Colonic mucosa (tissue), 4 donors: ENCODE results near the gene RSKR. TPM values are rescaled to one million over a fixed set of nuclear protein-coding genes. Genes with fewer than 3 reads are reported as not detected.
"Not testable (repeated sequence)": the region's sequence is repeated elsewhere in the genome, so short reads cannot be mapped to it uniquely, and the experiment has no call there.

Experiments used
- DNase-seq: peaks from one replicate; pipeline ENCODE4 v3.0.0-alpha.2; 2020
- H3K27ac ChIP-seq: fragments of 200-600 bp; one replicate; pipeline ENCODE4 v1.8.0; 2021
- H3K27me3 ChIP-seq: fragments of 200-600 bp; one replicate; pipeline ENCODE4 v1.8.0; 2021
- H3K36me3 ChIP-seq: fragments of 200-600 bp; one replicate; pipeline ENCODE4 v1.8.0; 2021
- H3K4me1 ChIP-seq: fragments of 200-600 bp; one replicate; pipeline ENCODE4 v1.8.0; 2021; ENCODE audit warnings: mild to moderate bottlenecking
- H3K4me3 ChIP-seq: fragments of 200-600 bp; one replicate; pipeline ENCODE4 v1.8.0; 2021
- H3K9ac ChIP-seq, 2 donors: one replicate each; pipeline ENCODE4 v1.7.0; 2013; ENCODE audit warnings: control low read depth in 2 of 2, low read depth in 2 of 2, low read length in 2 of 2
- H3K9me3 ChIP-seq: fragments of 200-600 bp; one replicate; pipeline ENCODE4 v1.8.0; 2021
- intact Hi-C: fragments of 100-400 bp; cut with DNase I; formaldehyde crosslinking; loops from one replicate; pipeline ENCODE4 v1.14.1; 2022
- total RNA-seq, 2 donors: library from RNA; stranded (reverse); fragmentation: NEBNext Ultra II Directional in 1 of 2; extraction: Animal tissue kit (Norgen Biotek cat#: 25700) in 1 of 2; gene quantifications; one replicate each; pipeline ENCODE4 v1.2.1, GENCODE V29; 2021
- TF ChIP-seq, protein P1 (sequence below): fragments of 200-600 bp; IDR thresholded peaks from one replicate; pipeline ENCODE4 v1.8.0; 2022; ENCODE audit warnings: antibody characterized with exemption, mild to moderate bottlenecking
- donor health status: healthy.
- donor health status: DM: no; HTN: no; CAD: no.
- donor health status: DM: no; HTN: no; CAD: no.

The RSKR gene, protein sequence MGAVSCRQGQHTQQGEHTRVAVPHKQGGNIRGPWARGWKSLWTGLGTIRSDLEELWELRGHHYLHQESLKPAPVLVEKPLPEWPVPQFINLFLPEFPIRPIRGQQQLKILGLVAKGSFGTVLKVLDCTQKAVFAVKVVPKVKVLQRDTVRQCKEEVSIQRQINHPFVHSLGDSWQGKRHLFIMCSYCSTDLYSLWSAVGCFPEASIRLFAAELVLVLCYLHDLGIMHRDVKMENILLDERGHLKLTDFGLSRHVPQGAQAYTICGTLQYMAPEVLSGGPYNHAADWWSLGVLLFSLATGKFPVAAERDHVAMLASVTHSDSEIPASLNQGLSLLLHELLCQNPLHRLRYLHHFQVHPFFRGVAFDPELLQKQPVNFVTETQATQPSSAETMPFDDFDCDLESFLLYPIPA
- 10 to 100 TPM in 1 of 2 donors, 1 to 10 TPM in 1; 3.2 to 16.2 TPM for total RNA-seq

DNA sequence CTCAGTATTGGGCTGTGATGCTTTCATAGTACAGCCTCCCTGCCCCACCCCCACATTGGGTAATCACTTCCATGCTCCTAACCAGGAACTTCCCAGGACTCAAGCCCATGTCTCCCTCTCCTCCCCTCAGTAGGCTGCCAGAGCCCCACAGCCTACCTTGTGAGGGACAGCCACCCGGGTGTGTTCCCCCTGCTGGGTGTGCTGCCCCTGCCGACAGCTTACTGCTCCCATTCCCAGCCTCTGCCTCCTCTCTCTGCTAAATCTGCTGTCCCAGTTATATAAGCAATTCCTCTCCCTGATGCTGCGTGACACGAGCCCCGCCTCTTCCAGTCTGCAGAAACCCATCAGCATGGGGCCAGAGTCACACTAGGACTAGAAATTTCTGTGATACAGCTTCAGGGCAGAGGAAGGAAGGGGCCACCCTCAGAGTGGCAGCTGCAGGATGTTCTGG is at the start of gene RSKR:
RSKR (minus strand) TSS at position 255 of the 451 bp plus-strand sequence; CDS start at position 231, 24 bp downstream.
- H3K9me3 ChIP-seq, result no peaks in the 10 kb centered on the region
- intact Hi-C loops, result loop anchor here (2.0 to 5.0 kb wide), 2 partner anchors 65 to 117 kb away; no protein-coding TSS in a partner anchor
- H3K4me3 ChIP-seq, result no peak within 1 kb of the TSS
- H3K9ac ChIP-seq, result no peak within 1 kb of the TSS
- H3K36me3 ChIP-seq, result peaks cover 22% of the 10 kb centered on the region
- H3K27ac ChIP-seq, result no peak within 1 kb of the TSS
- H3K4me1 ChIP-seq, result no peaks in the 10 kb centered on the region
- DNase-seq, result no peak
- TF ChIP-seq, protein P1, sequence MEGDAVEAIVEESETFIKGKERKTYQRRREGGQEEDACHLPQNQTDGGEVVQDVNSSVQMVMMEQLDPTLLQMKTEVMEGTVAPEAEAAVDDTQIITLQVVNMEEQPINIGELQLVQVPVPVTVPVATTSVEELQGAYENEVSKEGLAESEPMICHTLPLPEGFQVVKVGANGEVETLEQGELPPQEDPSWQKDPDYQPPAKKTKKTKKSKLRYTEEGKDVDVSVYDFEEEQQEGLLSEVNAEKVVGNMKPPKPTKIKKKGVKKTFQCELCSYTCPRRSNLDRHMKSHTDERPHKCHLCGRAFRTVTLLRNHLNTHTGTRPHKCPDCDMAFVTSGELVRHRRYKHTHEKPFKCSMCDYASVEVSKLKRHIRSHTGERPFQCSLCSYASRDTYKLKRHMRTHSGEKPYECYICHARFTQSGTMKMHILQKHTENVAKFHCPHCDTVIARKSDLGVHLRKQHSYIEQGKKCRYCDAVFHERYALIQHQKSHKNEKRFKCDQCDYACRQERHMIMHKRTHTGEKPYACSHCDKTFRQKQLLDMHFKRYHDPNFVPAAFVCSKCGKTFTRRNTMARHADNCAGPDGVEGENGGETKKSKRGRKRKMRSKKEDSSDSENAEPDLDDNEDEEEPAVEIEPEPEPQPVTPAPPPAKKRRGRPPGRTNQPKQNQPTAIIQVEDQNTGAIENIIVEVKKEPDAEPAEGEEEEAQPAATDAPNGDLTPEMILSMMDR, result no peak
- H3K27me3 ChIP-seq, result no peaks in the 10 kb centered on the region

DNA sequence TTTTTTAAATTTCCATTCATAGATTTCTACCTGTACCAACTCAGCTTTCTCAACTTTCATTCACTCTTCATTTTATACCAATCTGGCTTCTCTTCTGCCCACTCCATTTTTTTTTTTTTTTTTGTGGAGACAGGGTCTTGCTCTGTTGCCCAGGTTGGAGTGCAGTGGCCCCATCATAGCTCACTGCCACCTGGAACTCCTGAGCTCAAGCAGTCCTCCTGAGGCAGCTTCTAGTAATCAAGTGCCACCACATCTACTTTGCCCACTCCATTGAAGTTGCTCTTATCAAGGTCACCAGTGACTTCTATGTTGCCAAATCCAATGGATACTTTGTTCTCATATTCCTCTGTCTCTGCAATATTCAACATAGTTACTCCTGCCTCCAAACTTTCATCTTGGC is 49.7 kb upstream of the RSKR start:
- intact Hi-C loops, result no loop called here

DNA sequence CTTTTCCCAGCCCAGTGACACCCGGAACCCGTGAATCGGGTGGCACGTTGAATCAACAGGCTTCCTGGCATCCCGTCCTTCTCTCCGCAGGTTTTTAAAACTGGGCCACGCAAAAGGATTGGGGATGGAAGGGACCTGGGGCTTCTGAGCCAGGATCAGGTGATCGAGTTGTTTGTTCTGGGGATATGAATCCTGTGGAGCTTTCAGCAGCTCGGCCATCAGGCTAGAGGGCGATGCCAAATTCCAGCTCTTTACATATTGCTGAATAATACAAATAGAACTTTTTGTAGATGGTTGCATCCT is 48.5 kb upstream of the RSKR start:
- no peaks in the 10 kb centered on the region for H3K36me3 ChIP-seq
- TF ChIP-seq, protein P1, result no peak
- intact Hi-C loops, result no loop called here
- H3K9ac ChIP-seq, result peak overlapping the region; percentile 89 to 93
- no peaks in the 10 kb centered on the region for H3K27me3 ChIP-seq
- H3K4me3 ChIP-seq, result peak overlapping the region; percentile 89
- peak overlapping the region; percentile 93 for H3K27ac ChIP-seq
- H3K4me1 ChIP-seq, result peaks cover 11% of the 10 kb centered on the region
- no peaks in the 10 kb centered on the region for H3K9me3 ChIP-seq
- no peak for DNase-seq

More for the DNA sequence above, 49.7 kb upstream of the RSKR start:
- Histone ChIP-seq H3K27me3 (no peaks in the 10 kb centered on the region), H3K36me3 (no peaks in the 10 kb centered on the region), H3K27ac (no peak overlapping the region), H3K9me3 (no peaks in the 10 kb centered on the region), H3K4me3 (no peak overlapping the region), H3K9ac (no peak overlapping the region), H3K4me1 (peaks cover 11% of the 10 kb centered on the region)
- DNase-seq, result no peak
- TF ChIP-seq, protein P1, result no peak

DNA sequence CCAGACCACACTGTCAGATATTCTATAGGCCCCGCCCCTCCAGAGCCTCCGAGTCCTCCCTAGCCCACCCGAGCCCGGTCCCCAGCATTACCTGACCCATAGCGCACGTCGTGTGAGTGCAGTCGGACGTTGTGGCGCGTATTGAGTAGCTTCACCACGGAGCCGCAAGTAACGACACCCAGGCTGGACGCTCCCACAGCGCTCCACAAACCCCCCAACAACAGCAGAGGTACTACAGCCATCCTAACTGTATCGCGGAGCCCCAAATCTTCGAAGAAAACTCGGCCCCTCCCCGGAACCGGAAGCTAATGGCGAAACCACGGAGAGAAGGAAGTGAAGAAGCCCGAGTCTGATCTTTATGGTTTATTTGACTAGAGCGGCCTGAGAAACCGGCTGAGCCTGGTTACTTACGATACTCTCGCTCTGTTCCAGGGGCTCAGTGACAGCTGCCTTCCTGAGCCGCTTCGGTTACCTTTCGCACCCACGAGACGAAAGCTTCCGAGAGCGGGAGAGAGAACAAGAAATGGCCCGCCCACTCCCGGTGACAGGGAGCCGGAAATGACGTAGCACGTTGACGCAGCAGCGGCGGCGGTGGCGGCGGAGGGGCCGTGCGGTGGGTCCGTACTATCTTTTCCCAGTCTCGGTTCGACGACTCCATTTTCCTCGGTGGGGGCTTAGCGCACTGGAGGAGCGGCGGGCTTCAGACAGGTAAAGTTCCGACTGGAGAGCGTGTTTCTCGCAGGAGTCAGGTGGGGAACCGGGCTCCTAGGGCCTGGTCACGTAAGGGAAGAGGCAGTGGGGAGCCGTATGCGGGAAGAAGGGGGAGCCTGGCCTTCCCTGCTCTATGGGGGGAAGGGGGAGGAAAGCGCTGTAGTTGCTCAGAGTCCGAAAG is 47.9 kb upstream of the RSKR start, which contains the start of the genes SDF2 and SUPT6H:
SDF2 (minus strand) TSS at position 272 of the 892 bp plus-strand sequence; CDS start at position 242, 30 bp downstream.
SUPT6H (plus strand) TSS at position 571 of the 892 bp plus-strand sequence. CDS start 11,197 bp downstream, outside the sequence.
- Histone ChIP-seq H3K27me3 (no peaks in the 10 kb centered on the region), H3K27ac (peak within 1 kb of the TSS; percentile 93), H3K4me3 (peak within 1 kb of the TSS; percentile 89), H3K36me3 (no peaks in the 10 kb centered on the region), H3K4me1 (peaks cover 11% of the 10 kb centered on the region), H3K9me3 (no peaks in the 10 kb centered on the region), H3K9ac (peak within 1 kb of the TSS; percentile 89 to 93)
- TF ChIP-seq, protein P1, result no peak
- peak; percentile 93 for DNase-seq
- intact Hi-C loops, result no loop called here

DNA sequence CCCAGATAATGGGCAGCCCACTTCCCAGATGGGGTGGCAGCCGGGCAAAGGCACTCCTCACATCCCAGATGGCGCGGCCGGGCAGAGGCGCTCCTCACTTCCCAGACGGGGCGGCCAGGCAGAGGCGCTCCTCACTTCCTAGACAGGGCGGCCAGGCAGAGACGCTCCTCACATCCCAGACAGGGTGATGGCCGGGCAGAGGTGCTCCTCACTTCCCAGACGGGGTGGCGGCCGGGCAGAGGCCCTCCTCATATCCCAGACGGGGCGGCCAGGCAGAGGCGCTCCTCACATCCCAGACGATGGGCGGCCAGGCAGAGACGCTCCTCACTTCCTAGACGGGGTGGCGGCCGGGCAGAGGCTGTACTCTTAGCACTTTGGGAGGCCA is 45.5 kb upstream of the RSKR start:
- H3K9me3 ChIP-seq, H3K36me3 ChIP-seq, H3K27me3 ChIP-seq, intact Hi-C loops, H3K9ac ChIP-seq, DNase-seq, H3K4me3 ChIP-seq, H3K27ac ChIP-seq: not testable (repeated sequence)
- peaks cover 11% of the 10 kb centered on the region for H3K4me1 ChIP-seq

DNA sequence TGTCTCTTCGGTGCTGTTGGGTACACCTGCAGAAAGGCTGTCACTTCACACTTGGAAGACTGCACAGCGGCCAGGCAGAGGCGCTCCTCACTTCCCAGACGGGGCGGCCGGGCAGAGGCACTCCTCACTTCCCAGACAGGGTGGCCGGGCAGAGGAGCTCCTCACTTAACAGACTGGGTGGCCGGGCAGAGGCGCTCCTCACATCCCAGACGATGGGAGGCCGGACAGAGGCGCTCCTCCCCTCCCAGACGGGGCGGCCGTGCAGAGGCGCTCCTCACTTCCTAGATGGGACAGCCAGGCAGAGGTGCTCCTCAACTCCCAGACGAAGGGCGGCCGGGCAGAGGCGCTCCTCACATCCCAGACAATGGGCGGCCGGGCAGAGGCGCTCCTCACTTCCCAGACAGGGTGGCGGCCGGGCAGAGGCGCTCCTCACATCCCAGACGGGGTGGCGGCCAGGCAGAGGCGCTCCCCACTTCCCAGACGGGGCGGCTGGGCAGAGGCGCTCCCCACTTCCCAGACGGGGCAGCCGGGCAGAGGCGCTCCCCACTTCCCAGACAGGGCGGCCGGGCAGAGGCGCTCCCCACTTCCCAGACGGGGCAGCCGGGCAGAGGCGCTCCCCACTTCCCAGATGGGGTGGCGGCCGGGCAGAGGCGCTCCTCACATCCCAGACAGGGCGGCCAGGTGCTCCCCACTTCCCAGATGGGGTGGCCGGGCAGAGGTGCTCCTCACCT is 44.9 kb upstream of the RSKR start:
- H3K27ac ChIP-seq, H3K9me3 ChIP-seq, H3K36me3 ChIP-seq, H3K27me3 ChIP-seq, DNase-seq, intact Hi-C loops, H3K9ac ChIP-seq, H3K4me3 ChIP-seq: not testable (repeated sequence)
- peaks cover 11% of the 10 kb centered on the region for H3K4me1 ChIP-seq

DNA sequence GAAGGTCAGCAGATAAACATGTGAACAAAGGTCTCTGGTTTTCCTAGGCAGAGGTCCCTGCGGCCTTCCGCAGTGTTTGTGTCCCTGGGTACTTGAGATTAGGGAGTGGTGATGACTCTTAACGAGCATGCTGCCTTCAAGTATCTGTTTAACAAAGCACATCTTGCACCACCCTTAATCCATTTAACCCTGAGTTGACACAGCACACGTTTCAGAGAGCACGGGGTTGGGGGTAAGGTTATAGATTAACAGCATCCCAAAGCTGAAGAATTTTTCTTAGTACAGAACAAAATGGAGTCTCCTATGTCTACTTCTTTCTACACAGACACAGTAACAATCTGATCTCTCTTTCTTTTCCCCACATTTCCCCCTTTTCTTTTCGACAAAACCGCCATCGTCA is 44.4 kb upstream of the RSKR start:
- H3K36me3 ChIP-seq, H3K9ac ChIP-seq, DNase-seq, H3K9me3 ChIP-seq, H3K4me3 ChIP-seq, intact Hi-C loops, H3K27me3 ChIP-seq, H3K27ac ChIP-seq: not testable (repeated sequence)
- H3K4me1 ChIP-seq, result peaks cover 10% of the 10 kb centered on the region
